ENCODE data around the gene SPPL2C.

SPPL2C gene

DNA sequence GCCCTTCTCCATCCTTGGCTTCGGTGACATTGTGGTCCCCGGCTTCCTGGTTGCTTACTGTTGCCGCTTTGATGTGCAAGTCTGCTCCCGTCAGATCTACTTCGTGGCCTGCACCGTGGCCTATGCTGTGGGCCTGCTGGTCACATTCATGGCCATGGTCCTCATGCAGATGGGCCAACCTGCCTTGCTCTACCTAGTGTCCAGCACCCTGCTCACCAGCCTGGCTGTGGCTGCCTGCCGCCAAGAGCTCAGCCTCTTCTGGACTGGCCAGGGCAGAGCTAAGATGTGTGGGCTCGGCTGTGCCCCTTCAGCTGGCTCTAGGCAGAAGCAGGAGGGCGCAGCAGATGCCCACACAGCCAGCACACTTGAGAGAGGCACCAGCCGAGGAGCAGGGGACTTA is 1.5 kb downstream of the SPPL2C start:
- Histone ChIP-seq H4K20me1 (peaks cover 0 to 41% (median 0%) of the 10 kb centered on the region in 11 experiments; a peak in 4 of 22 replicates), H3K4me1 (peaks cover 0 to 4% (median 0%) of the 10 kb centered on the region in 10 experiments; a peak in 4 of 20 replicates), H3K27ac (no peak overlapping the region), H3K9me3 (replicated peaks in 1 of 11) (no peaks in the 10 kb centered on the region), H3K27me3 (0 out of 22 replicates have a peak, but pooled peaks cover 0 to under 1% (median 0%) of the 10 kb centered on the region in 11 experiments), H3K4me3 (no peak overlapping the region), H3K36me3 (no peaks in the 10 kb centered on the region), H3K9ac (no peak overlapping the region), H3K4me2 (no peak overlapping the region)
- TF ChIP-seq Cebpa-rat (IDR thresholded peaks at IDR 0.05) = no peak

DNA sequence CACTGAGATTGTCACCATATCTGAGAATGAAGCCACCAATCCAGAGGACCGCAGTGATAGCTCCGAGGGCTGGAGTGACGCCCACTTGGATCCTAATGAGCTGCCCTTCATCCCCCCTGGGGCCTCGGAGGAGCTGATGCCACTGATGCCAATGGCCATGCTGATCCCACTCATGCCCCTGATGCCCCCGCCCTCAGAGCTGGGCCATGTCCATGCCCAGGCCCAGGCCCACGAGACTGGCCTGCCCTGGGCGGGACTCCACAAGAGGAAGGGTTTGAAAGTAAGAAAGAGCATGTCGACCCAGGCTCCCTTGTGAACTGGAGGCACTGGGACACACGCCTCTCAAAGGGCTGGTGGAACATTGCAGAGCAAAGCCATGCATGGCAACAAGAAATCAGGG is 2.0 kb downstream of the SPPL2C start:
- H3K9ac ChIP-seq = no peak overlapping the region
- H3K27ac ChIP-seq = no peak overlapping the region
- H3K4me2 ChIP-seq = no peak overlapping the region
- no peak for TF ChIP-seq Cebpa-rat (IDR thresholded peaks at IDR 0.05)
- H3K4me1 ChIP-seq = peaks cover 0 to 7% (median 0%) of the 10 kb centered on the region in 10 experiments; a peak in 5 of 20 replicates
- peaks cover 0 to 46% (median 0%) of the 10 kb centered on the region in 11 experiments; a peak in 5 of 22 replicates for H4K20me1 ChIP-seq
- H3K4me3 ChIP-seq = no peak overlapping the region
- peaks cover 0 to 5% (median 0%) of the 10 kb centered on the region in 11 experiments; a peak in 1 of 22 replicates for H3K27me3 ChIP-seq
- H3K36me3 ChIP-seq = no peaks in the 10 kb centered on the region
- H3K9me3 ChIP-seq (replicated peaks in 1 of 11) = no peaks in the 10 kb centered on the region

DNA sequence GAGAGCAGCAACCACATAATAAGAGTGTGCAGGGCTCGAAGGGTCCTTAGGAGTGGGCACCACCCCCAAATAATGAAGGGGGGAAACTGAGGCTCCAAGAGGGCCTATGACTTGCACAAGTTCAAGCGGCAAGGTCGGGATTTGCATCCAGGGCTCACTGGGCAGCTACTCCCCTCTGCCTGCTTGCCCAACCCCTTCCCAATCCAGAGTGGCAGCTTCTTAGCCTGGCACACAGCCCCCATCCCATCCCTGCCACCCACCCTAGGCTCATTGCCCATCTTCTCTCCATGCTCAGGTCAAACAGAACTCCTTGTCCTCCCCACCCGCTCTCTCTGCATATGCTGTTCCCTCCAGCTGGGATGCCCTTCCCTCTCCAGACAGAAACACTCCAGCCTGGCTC is 2.4 kb downstream of the SPPL2C start:
- H3K4me2 ChIP-seq = no peak overlapping the region
- H4K20me1 ChIP-seq = peaks cover 0 to 50% (median 0%) of the 10 kb centered on the region in 11 experiments; a peak in 5 of 22 replicates
- TF ChIP-seq Cebpa-rat (IDR thresholded peaks at IDR 0.05) = no peak
- H3K27me3 ChIP-seq = peaks cover 0 to 8% (median 0%) of the 10 kb centered on the region in 11 experiments; a peak in 1 of 22 replicates
- H3K4me1 ChIP-seq = peaks cover 0 to 5% (median 0%) of the 10 kb centered on the region in 10 experiments; a peak in 4 of 20 replicates
- no peaks in the 10 kb centered on the region for H3K9me3 ChIP-seq (replicated peaks in 1 of 11)
- H3K9ac ChIP-seq = no peak overlapping the region
- no peak overlapping the region for H3K4me3 ChIP-seq
- no peaks in the 10 kb centered on the region for H3K36me3 ChIP-seq
- H3K27ac ChIP-seq = no peak overlapping the region

DNA sequence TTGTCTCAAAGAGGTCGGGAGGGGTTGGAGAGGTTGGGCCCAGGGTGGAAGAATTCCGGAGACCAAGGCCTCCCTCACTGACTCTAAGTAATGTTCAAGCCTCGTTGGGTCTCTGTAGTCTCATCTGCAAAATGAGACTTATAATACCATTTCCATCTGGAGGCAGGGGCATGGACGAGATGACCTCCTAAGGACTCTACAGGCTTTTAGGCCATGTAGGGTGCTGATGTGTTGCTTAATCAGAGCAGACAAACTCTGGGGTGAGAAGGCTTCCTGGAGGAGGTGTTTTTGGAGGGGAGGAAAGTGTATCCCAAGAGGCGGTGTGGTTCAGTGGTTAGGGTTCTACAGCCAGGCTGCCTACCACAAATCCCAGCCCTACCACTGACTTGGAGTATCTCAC is 3.1 kb downstream of the SPPL2C start:
- peaks cover 0 to 50% (median 0%) of the 10 kb centered on the region in 11 experiments; a peak in 5 of 22 replicates for H4K20me1 ChIP-seq

DNA sequence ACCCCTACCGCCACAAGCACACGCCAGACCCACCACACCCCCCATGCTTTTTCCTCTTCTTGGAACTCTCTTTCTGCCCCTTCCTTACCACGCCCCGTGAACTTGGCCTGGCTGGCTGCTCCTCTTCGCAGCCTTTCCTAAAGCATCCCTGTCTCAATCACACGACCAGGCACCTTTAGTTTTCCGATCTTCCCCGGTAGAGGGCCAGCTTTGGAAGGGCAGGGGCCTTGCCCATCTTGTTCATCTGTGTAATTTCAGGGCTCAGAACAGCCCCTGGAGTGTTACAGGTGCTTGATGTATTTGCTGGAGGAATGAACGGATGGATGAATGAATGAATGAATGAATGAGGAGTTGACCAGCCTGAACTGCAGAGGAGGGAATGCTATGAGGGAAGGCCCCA is 3.7 kb downstream of the SPPL2C start:
- H4K20me1 ChIP-seq = peaks cover 0 to 50% (median 0%) of the 10 kb centered on the region in 11 experiments; a peak in 5 of 22 replicates
- peaks cover 0 to 8% (median 2%) of the 10 kb centered on the region in 10 experiments; a peak in 5 of 20 replicates for H3K4me1 ChIP-seq
- H3K9me3 ChIP-seq (replicated peaks in 1 of 11) = no peaks in the 10 kb centered on the region
- no peaks in the 10 kb centered on the region for H3K36me3 ChIP-seq
- peaks cover 0 to 8% (median 0%) of the 10 kb centered on the region in 11 experiments; a peak in 2 of 22 replicates for H3K27me3 ChIP-seq
- no peak overlapping the region for H3K4me2 ChIP-seq
- no peak overlapping the region for H3K4me3 ChIP-seq
- H3K27ac ChIP-seq = no peak overlapping the region
- no peak for TF ChIP-seq Cebpa-rat (IDR thresholded peaks at IDR 0.05)
- no peak overlapping the region for H3K9ac ChIP-seq

More for the DNA sequence above, 3.1 kb downstream of the SPPL2C start:
- Histone ChIP-seq H3K4me1 (peaks cover 0 to 8% (median 1%) of the 10 kb centered on the region in 10 experiments; a peak in 5 of 20 replicates), H3K27me3 (peaks cover 0 to 8% (median 0%) of the 10 kb centered on the region in 11 experiments; a peak in 2 of 22 replicates), H3K4me3 (no peak overlapping the region), H3K36me3 (no peaks in the 10 kb centered on the region), H3K9ac (no peak overlapping the region), H3K9me3 (replicated peaks in 1 of 11) (no peaks in the 10 kb centered on the region), H3K27ac (no peak overlapping the region), H3K4me2 (no peak overlapping the region)
- no peak for TF ChIP-seq Cebpa-rat (IDR thresholded peaks at IDR 0.05)

DNA sequence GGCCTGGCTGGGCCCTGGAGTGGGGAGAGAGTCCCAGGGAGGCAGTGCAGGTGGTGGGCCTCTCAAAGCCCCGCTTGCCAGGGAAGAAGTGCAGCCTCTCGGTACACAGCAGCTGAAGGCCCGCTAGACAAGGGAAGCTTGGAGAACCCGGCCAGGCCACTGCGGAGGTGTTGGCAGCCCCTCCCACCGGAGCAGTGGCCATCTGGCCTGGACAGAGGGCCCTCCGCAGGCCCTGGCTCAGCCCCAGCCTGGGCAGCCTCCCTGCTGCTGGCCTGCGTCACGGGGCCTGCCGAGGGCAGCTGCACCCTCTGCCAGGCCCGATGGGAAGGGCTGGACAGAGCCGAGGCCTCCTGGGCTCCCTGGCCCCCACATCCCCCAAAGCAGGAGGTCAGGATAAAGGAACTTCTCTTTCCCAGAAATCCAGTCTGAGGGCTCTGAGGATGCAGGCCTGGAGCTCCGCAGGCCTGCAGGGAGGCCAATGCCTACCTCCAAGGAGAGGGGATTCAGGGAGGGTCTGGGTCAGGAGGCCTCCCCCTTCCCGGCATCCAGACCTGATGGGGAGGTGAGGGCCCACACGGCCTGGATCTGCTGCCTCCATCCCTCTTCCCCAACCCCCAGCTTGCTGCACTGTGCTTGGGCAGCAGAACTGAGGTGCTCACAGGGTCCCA is 4.3 kb downstream of the SPPL2C start:
- Histone ChIP-seq H3K27me3 (peaks cover 0 to 8% (median 0%) of the 10 kb centered on the region in 11 experiments; a peak in 2 of 22 replicates), H3K4me3 (no peak overlapping the region), H3K4me1 (peaks cover 0 to 8% (median 2%) of the 10 kb centered on the region in 10 experiments; a peak in 5 of 20 replicates), H3K4me2 (no peak overlapping the region), H3K9me3 (replicated peaks in 1 of 11) (no peaks in the 10 kb centered on the region), H3K36me3 (no peaks in the 10 kb centered on the region), H3K27ac (no peak overlapping the region), H3K9ac (no peak overlapping the region), H4K20me1 (peaks cover 0 to 50% (median 0%) of the 10 kb centered on the region in 11 experiments; a peak in 5 of 22 replicates)
- TF ChIP-seq Cebpa-rat (IDR thresholded peaks at IDR 0.05) = no peak

DNA sequence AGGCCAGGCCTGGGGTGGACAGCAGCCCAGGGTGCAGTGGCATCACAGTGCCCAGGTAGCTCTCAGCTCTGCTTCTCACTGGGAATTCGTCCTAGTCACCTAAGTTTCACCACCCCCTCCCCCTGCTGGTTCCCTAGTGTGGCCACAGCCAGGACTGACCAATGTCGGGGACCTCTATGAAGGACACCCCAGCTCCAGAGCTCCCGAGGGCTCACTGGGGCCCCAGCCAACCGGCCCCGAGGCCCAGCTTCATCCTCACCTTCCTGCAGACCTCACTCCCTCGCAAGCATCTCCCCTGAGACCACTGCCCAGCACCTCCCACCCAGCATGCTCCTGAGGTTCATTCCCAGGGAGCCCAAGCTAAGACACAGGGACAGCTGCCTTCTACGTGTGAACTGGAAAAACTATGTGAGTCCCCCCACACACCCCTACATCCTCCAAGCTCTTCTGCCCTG is 4.9 kb downstream of the SPPL2C start:
- Histone ChIP-seq H3K4me2 (no peak overlapping the region), H3K27ac (no peak overlapping the region), H3K9ac (no peak overlapping the region), H3K4me1 (peaks cover 0 to 8% (median 2%) of the 10 kb centered on the region in 10 experiments; a peak in 5 of 20 replicates), H3K36me3 (no peaks in the 10 kb centered on the region), H4K20me1 (peaks cover 0 to 50% (median 0%) of the 10 kb centered on the region in 11 experiments; a peak in 5 of 22 replicates), H3K4me3 (no peak overlapping the region), H3K27me3 (peaks cover 0 to 8% (median 0%) of the 10 kb centered on the region in 11 experiments; a peak in 2 of 22 replicates), H3K9me3 (replicated peaks in 1 of 11) (no peaks in the 10 kb centered on the region)
- TF ChIP-seq Cebpa-rat (IDR thresholded peaks at IDR 0.05) = no peak

DNA sequence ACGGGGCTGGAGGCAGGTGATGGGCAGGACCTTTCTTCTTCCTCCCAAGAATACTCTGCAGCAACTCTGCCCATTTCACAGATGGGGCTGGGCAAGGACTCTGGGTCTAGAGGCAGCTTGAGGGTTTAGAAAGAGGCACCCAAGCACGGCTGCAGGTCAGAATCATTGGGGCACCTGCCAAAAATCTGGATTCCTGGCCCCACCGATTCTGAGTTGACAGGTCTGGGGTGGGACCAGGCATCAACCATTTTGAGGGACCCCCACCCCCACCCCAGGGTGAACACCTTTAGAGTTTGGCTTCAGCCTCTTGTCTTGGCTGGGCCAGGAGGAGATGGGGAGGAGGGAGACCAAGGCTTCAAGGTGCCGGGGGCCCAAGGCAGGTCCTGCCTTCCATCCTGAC is 5.3 kb downstream of the SPPL2C start:
- H3K9ac ChIP-seq = no peak overlapping the region
- H3K4me2 ChIP-seq = no peak overlapping the region
- no peaks in the 10 kb centered on the region for H3K9me3 ChIP-seq (replicated peaks in 1 of 11)
- H3K4me1 ChIP-seq = peaks cover 0 to 8% (median 2%) of the 10 kb centered on the region in 10 experiments; a peak in 5 of 20 replicates
- H3K36me3 ChIP-seq = no peaks in the 10 kb centered on the region
- no peak overlapping the region for H3K27ac ChIP-seq
- no peak for TF ChIP-seq Cebpa-rat (IDR thresholded peaks at IDR 0.05)
- peaks cover 0 to 49% (median 0%) of the 10 kb centered on the region in 11 experiments; a peak in 5 of 22 replicates for H4K20me1 ChIP-seq
- H3K4me3 ChIP-seq = no peak overlapping the region
- peaks cover 0 to 8% (median 0%) of the 10 kb centered on the region in 11 experiments; a peak in 2 of 22 replicates for H3K27me3 ChIP-seq

DNA sequence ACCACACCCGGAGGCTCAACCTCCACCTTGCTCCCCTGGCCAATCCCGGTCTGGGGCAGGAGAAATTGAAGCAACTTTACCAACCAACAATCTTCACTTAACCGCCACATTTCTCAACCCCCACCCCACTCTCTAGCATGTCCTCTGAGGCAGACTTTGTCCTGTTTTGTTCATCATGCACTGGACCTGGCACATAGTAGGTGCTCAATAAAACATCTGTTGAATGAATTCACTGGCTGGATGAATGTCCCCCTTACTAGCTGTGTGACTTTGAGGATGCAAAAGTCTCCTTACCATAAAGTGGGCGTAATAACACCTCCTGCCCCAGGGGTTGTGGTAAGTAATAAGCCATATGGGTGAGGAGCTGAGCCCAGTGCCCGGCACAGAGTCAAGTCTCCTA is 5.8 kb downstream of the SPPL2C start:
- H3K9me3 ChIP-seq (replicated peaks in 1 of 11) = no peaks in the 10 kb centered on the region
- H3K27ac ChIP-seq = no peak overlapping the region
- H3K4me2 ChIP-seq = no peak overlapping the region
- H4K20me1 ChIP-seq = peaks cover 0 to 45% (median 0%) of the 10 kb centered on the region in 11 experiments; a peak in 5 of 22 replicates
- H3K9ac ChIP-seq = no peak overlapping the region
- TF ChIP-seq Cebpa-rat (IDR thresholded peaks at IDR 0.05) = no peak
- H3K4me1 ChIP-seq = peaks cover 0 to 8% (median 2%) of the 10 kb centered on the region in 10 experiments; a peak in 5 of 20 replicates
- H3K27me3 ChIP-seq = peaks cover 0 to 8% (median 0%) of the 10 kb centered on the region in 11 experiments; a peak in 2 of 22 replicates
- H3K36me3 ChIP-seq = no peaks in the 10 kb centered on the region
- no peak overlapping the region for H3K4me3 ChIP-seq

Measured in BLaER1 treated with 17β-estradiol and CSF1 and Interleukin-3, amounts not matched to agents 10 nM and 100 nM (cell line).